Mesothelial cell of epicardium (in vitro differentiated cells): ENCODE measurements around the gene HGD. TPM values are rescaled to one million over a fixed set of nuclear protein-coding genes. Genes with fewer than 3 reads are reported as not detected.

Source experiments
- DNase-seq, 2 experiments: peaks; one replicate each; pipeline ENCODE4 v3.0.0; 2021; ENCODE audit warnings: low spot score in 2 of 2; ENCODE audit not compliant: unreplicated experiment in 2 of 2
- H3K27ac Mint-ChIP-seq: 2 replicates; pipeline ENCODE4 v1.8.0; 2021; ENCODE audit warnings: mixed read lengths
- H3K27me3 Mint-ChIP-seq: 2 replicates; pipeline ENCODE4 v1.8.0; 2021; ENCODE audit warnings: low read depth, mixed read lengths
- H3K36me3 Mint-ChIP-seq: 2 replicates; pipeline ENCODE4 v1.8.0; 2021; ENCODE audit warnings: mixed read lengths
- H3K4me1 Mint-ChIP-seq: 2 replicates; pipeline ENCODE4 v1.8.0; 2021; ENCODE audit warnings: mixed read lengths
- H3K4me3 Mint-ChIP-seq: 2 replicates; pipeline ENCODE4 v1.8.0; 2021; ENCODE audit warnings: mild to moderate bottlenecking, moderate library complexity, mixed read lengths
- H3K9me3 Mint-ChIP-seq: 2 replicates; pipeline ENCODE4 v1.8.0; 2021; ENCODE audit warnings: mixed read lengths
- total RNA-seq: library from RNA; stranded (reverse); gene quantifications from 3 replicates; pipeline ENCODE4 v1.2.1, GENCODE V29; 2021
- TF ChIP-seq, protein P1 (sequence below): fragments of 200-600 bp; sonication (generic); IDR thresholded peaks from one replicate; pipeline ENCODE4 v1.5.0; 2021; ENCODE audit warnings: antibody characterized with exemption; ENCODE audit not compliant: unreplicated experiment

Gene HGD
- total RNA-seq, 1 donor from 2014 or later = 0.67 TPM

DNA sequence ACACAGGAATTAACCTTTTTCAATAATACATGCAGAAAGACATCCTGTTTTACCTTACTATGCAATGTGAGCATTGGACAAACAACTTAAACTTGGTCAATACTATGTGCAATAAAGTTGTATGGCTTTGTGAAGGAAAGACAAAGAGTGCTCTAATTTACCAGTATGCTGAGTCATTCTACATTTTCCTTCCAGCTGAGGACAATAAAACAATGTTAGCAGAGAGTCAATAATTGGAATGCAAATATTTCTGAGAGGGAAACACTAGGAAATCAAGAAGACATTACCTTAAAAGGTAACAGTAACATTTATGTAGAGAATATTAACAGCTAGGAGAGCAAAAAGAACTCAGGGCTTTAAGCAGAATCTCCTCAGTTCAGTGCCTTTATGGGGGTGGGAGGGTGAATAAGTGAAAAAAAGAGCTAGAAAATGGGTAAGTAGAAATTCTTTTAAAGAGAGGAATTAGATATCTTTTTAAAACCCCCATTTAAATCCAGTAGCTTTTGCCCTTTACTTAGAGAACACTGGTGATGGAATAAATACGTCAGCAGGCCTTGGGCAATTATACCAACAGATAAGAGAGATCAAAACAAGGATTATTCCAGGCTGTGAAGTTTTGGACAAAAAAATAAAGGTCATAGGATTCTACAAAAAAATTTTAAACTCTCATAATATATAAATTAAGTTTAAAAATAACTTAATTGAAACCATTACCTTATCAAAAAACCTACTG is 11.6 kb upstream of the HGD start:
- Mint-ChIP-seq H3K4me3 (no peak overlapping the region), H3K36me3 (peaks cover 4% of the 10 kb centered on the region), H3K9me3 (no peaks in the 10 kb centered on the region), H3K27me3 (no peaks in the 10 kb centered on the region), H3K4me1 (peaks cover 8% of the 10 kb centered on the region), H3K27ac (peak overlapping the region; percentile 4)
- TF ChIP-seq, protein P1, sequence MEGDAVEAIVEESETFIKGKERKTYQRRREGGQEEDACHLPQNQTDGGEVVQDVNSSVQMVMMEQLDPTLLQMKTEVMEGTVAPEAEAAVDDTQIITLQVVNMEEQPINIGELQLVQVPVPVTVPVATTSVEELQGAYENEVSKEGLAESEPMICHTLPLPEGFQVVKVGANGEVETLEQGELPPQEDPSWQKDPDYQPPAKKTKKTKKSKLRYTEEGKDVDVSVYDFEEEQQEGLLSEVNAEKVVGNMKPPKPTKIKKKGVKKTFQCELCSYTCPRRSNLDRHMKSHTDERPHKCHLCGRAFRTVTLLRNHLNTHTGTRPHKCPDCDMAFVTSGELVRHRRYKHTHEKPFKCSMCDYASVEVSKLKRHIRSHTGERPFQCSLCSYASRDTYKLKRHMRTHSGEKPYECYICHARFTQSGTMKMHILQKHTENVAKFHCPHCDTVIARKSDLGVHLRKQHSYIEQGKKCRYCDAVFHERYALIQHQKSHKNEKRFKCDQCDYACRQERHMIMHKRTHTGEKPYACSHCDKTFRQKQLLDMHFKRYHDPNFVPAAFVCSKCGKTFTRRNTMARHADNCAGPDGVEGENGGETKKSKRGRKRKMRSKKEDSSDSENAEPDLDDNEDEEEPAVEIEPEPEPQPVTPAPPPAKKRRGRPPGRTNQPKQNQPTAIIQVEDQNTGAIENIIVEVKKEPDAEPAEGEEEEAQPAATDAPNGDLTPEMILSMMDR = no peak
- DNase-seq = no peak

DNA sequence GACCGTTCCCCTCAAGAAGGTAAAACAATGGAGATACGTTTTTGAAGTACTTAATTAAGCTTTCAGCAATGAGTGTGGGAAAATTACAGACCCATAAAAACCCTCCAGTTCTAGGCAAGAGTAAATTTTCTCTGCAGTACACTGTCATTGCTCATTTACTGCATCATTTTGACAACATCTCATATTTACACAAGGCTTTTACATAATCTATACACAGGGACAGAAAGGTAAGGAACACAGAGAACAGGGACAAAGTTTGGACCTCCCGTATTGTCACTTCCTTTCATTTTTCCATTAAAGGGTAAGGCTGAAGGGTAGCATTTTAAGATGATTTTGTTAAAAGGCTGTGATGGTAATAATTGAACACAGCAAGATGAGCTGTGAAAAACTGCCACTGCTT is 7.4 kb upstream of the HGD start:
- TF ChIP-seq, protein P1 = no peak
- no peaks in the 10 kb centered on the region for H3K27me3 Mint-ChIP-seq
- H3K36me3 Mint-ChIP-seq = peaks cover 4% of the 10 kb centered on the region
- H3K4me3 Mint-ChIP-seq = no peak overlapping the region
- no peaks in the 10 kb centered on the region for H3K9me3 Mint-ChIP-seq
- H3K27ac Mint-ChIP-seq = no peak overlapping the region
- DNase-seq = no peak
- H3K4me1 Mint-ChIP-seq = peaks cover 8% of the 10 kb centered on the region

DNA sequence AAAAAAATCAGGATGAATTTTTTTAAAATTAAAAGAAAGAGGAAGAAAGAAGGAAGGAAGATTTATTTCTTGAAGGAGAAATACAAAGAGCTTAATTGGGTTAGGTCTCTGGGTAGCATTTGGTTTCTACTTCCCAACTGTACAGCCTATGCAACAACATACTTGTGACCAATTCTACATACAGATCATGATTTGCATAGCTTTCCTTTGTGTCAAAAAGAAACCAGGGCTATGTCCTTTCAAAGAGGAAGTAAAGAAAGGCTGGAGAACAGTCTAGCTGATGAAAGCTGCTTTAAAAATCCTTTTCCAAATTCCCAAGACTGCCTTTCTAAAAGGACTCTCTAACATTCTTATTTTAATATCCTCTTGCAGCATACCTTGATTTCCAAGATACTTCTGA is 6.1 kb upstream of the HGD start:
- Mint-ChIP-seq H3K4me3 (no peak overlapping the region), H3K27ac (no peak overlapping the region), H3K4me1 (peaks cover 1% of the 10 kb centered on the region), H3K9me3 (no peaks in the 10 kb centered on the region), H3K36me3 (peaks cover 4% of the 10 kb centered on the region), H3K27me3 (no peaks in the 10 kb centered on the region)
- TF ChIP-seq, protein P1 = no peak
- DNase-seq = no peak

DNA sequence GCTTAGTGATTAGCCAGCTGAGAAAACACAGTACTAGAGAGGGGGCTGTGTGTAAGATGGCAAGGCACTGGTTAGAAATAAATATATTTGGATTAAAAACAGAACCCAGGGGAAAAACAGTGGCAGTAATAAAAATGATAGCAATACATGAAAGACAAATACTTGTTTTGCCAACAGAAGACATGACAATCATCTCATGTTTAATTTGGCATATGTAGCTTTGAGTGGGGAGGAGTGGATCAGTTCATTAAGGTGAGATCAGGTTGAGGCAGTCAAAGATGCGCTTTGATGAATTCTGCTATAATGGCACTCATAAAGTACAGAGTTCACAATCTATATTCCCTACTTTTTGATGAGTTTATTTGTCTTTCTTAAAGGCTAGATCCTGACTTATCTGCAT is 3.4 kb upstream of the HGD start:
- no peaks in the 10 kb centered on the region for H3K4me1 Mint-ChIP-seq
- no peaks in the 10 kb centered on the region for H3K36me3 Mint-ChIP-seq
- no peaks in the 10 kb centered on the region for H3K27me3 Mint-ChIP-seq
- TF ChIP-seq, protein P1 = no peak
- no peak overlapping the region for H3K4me3 Mint-ChIP-seq
- H3K27ac Mint-ChIP-seq = no peak overlapping the region
- H3K9me3 Mint-ChIP-seq = no peaks in the 10 kb centered on the region
- DNase-seq = no peak

DNA sequence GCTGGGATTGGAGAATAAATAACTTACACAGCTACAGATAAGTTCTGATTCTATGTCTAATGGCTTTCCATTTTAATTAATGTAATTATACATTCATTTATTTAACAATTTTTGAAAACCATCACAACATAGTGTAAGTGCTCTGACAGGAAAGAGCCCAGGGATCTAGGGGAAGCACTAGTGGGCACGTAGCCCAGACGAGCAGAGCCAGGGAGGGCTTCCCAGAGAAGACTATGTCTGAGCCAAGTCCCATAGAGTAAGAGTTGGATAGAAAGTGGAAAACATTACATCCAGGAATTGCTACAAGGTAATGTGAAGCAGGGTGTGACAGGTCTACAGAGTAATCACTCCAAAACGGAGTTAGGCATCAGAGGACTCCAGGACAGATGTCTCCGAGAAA is 2.9 kb upstream of the HGD start:
- DNase-seq = no peak
- Mint-ChIP-seq H3K4me3 (no peak overlapping the region), H3K9me3 (no peaks in the 10 kb centered on the region), H3K27ac (no peak overlapping the region), H3K4me1 (no peaks in the 10 kb centered on the region), H3K36me3 (no peaks in the 10 kb centered on the region), H3K27me3 (no peaks in the 10 kb centered on the region)
- TF ChIP-seq, protein P1 = no peak
